Transverse colon (tissue), 4 donors: ENCODE measurements around the gene OR5A1. TPM values are rescaled to one million over a fixed set of nuclear protein-coding genes. Genes with fewer than 3 reads are reported as not detected.

ENCODE experiments used
- DNase-seq: peaks from one replicate; pipeline ENCODE4 v3.0.0-alpha.2; 2019
- H3K27ac ChIP-seq, 4 donors: fragments of 200-600 bp; sonication (generic); 2 replicates each; pipeline ENCODE4 v1.5.1; 2016 to 2018; ENCODE audit warnings: inconsistent platforms in 4 of 4
- H3K27me3 ChIP-seq: fragments of 200-600 bp; sonication (generic); 2 replicates; pipeline ENCODE4 v1.5.1; 2017; ENCODE audit warnings: inconsistent platforms
- H3K36me3 ChIP-seq, 4 donors: fragments of 200-600 bp; sonication (generic); 2 replicates each; pipeline ENCODE4 v1.5.1; 2017 to 2019; ENCODE audit warnings: inconsistent platforms in 4 of 4
- H3K4me1 ChIP-seq, 4 donors: fragments of 200-600 bp; sonication (generic); 2 replicates each; pipeline ENCODE4 v1.5.1; 2017 to 2020; ENCODE audit warnings: inconsistent platforms in 4 of 4
- H3K4me3 ChIP-seq, 4 donors: fragments of 200-600 bp; sonication (generic); 1 replicate in 1 of 4; 2 replicates in 3 of 4; pipeline versions ENCODE4 v1.5.1 to v1.6.1; 2017 to 2019; ENCODE audit warnings: inconsistent platforms in 4 of 4
- H3K9me3 ChIP-seq, 2 donors: fragments of 200-600 bp; sonication (generic); 2 replicates each; pipeline ENCODE4 v1.5.1; 2017 to 2019; ENCODE audit warnings: inconsistent platforms in 2 of 2
- EP300 ChIP-seq: sonication (generic); formaldehyde crosslinking; IDR thresholded peaks from one replicate; pipeline ENCODE4 v1.6.1; 2017; ENCODE audit warnings: antibody characterized with exemption, low read depth
- POLR2A ChIP-seq: fragments of 450-650 bp; IDR thresholded peaks from one replicate; pipeline ENCODE4 v1.6.1; 2016; ENCODE audit warnings: antibody characterized with exemption, mild to moderate bottlenecking, moderate library complexity
- POLR2AphosphoS5 ChIP-seq, 3 donors: sonication (generic); formaldehyde crosslinking; IDR thresholded peaks; one replicate each; pipeline ENCODE4 v1.6.1; 2016; ENCODE audit warnings: antibody characterized with exemption in 3 of 3
- WGBS, 2 donors: methylation state at CpG; one replicate each; pipeline ENCODE4 v1.1.5; 2018; ENCODE audit warnings: low coverage in 1 of 2; 5-methylcytosine and 5-hydroxymethylcytosine counted together
- in situ Hi-C, 4 donors: fragments of 200-750 bp; cut with MboI; loops; one replicate each; pipeline versions ENCODE4 v1.15.0 to v1.15.1; 2017; ENCODE audit warnings: low sequenced_read_pairs in 3 of 4, low pct_ligation_motif_present in 1 of 4, low pct_unique_long_range_greater_than_20kb in 1 of 4
- intact Hi-C: fragments of 100-400 bp; cut with DNase I; formaldehyde crosslinking; loops from one replicate; pipeline ENCODE4 v1.15.1; 2023; ENCODE audit warnings: low total_unique reads
- total RNA-seq, 4 donors: library from RNA; depleted of rRNA; stranded (reverse); fragments of >200 nt; gene quantifications; one replicate each; pipeline ENCODE4 v1.1.0, GENCODE V29; 2016
- TF ChIP-seq, protein P1 (sequence below), 5 experiments: fragments of 200-600 bp in 3 of 5; fragments of 450-650 bp in 2 of 5; sonication (generic) in 3 of 5; IDR thresholded peaks; 1 replicate in 2 of 5; 2 replicates in 3 of 5; pipeline ENCODE4 v1.5.1; 2016 to 2017; ENCODE audit warnings: antibody characterized with exemption in 5 of 5, inconsistent platforms in 3 of 5, mild to moderate bottlenecking in 2 of 5, moderate library complexity in 1 of 5

Gene OR5A1
- total RNA-seq, 4 donors from 2014 or later = not detected

- TF ChIP-seq EP300 (no peak), POLR2AphosphoS5 (IDR thresholded peaks at IDR 0.05) (no peak), POLR2A (no peak)
- TF ChIP-seq, protein P1, sequence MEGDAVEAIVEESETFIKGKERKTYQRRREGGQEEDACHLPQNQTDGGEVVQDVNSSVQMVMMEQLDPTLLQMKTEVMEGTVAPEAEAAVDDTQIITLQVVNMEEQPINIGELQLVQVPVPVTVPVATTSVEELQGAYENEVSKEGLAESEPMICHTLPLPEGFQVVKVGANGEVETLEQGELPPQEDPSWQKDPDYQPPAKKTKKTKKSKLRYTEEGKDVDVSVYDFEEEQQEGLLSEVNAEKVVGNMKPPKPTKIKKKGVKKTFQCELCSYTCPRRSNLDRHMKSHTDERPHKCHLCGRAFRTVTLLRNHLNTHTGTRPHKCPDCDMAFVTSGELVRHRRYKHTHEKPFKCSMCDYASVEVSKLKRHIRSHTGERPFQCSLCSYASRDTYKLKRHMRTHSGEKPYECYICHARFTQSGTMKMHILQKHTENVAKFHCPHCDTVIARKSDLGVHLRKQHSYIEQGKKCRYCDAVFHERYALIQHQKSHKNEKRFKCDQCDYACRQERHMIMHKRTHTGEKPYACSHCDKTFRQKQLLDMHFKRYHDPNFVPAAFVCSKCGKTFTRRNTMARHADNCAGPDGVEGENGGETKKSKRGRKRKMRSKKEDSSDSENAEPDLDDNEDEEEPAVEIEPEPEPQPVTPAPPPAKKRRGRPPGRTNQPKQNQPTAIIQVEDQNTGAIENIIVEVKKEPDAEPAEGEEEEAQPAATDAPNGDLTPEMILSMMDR (IDR thresholded peaks at IDR 0.05) = no peak
- intact Hi-C loops (no loop called here), in situ Hi-C loops (no loop called here)
- no peak for DNase-seq
- H3K27ac ChIP-seq = no peak overlapping the region
- no peaks in the 10 kb centered on the region for H3K4me1 ChIP-seq
- no peaks in the 10 kb centered on the region for H3K27me3 ChIP-seq
- H3K9me3 ChIP-seq = peaks cover 0 to 7% of the 10 kb centered on the region in 2 donors
- H3K4me3 ChIP-seq = no peak overlapping the region
- H3K36me3 ChIP-seq = no peaks in the 10 kb centered on the region
Measured at GRCh38 chr11:59403546-59403945, 32.7 kb upstream of the OR5A1 start.

- H3K27ac ChIP-seq = no peak overlapping the region
- TF ChIP-seq POLR2AphosphoS5 (IDR thresholded peaks at IDR 0.05) (no peak), EP300 (no peak), POLR2A (no peak)
- TF ChIP-seq, protein P1 (IDR thresholded peaks at IDR 0.05) = no peak
- DNase-seq = no peak
- 55 to 79% methylated on average over 2 of the region's 2 CpGs for WGBS, 2 donors
- H3K36me3 ChIP-seq = no peaks in the 10 kb centered on the region
- peaks cover 0 to 8% of the 10 kb centered on the region in 2 donors for H3K9me3 ChIP-seq
- in situ Hi-C loops = no loop called here
- H3K27me3 ChIP-seq = no peaks in the 10 kb centered on the region
- no peak overlapping the region for H3K4me3 ChIP-seq
- intact Hi-C loops = no loop called here
- H3K4me1 ChIP-seq = no peaks in the 10 kb centered on the region
Measured at GRCh38 chr11:59413646-59414045, 22.6 kb upstream of the OR5A1 start.

GRCh38 chr11:59415111-59415510 lies 21.2 kb upstream of the OR5A1 start:
- Histone ChIP-seq H3K27me3 (no peaks in the 10 kb centered on the region), H3K9me3 (peaks cover 0 to 2% of the 10 kb centered on the region in 2 donors), H3K4me1 (no peaks in the 10 kb centered on the region), H3K36me3 (no peaks in the 10 kb centered on the region), H3K27ac (no peak overlapping the region), H3K4me3 (no peak overlapping the region)
- in situ Hi-C loops (no loop called here), intact Hi-C loops (no loop called here)
- 65% methylated on average over 1 of the region's 1 CpG; no CpG with 5 or more reads in 1 of the 2 donors for WGBS, 2 donors
- TF ChIP-seq, protein P1 (IDR thresholded peaks at IDR 0.05) = no peak
- TF ChIP-seq EP300 (no peak), POLR2A (no peak), POLR2AphosphoS5 (IDR thresholded peaks at IDR 0.05) (no peak)
- no peak for DNase-seq

GRCh38 chr11:59416613-59417012 lies 19.7 kb upstream of the OR5A1 start:
- in situ Hi-C loops = no loop called here
- H3K36me3 ChIP-seq = no peaks in the 10 kb centered on the region
- no peak for DNase-seq
- TF ChIP-seq, protein P1 (IDR thresholded peaks at IDR 0.05) = no peak
- intact Hi-C loops = no loop called here
- WGBS, 2 donors = 82 to 83% methylated on average over 5 of the region's 5 CpGs
- no peak overlapping the region for H3K4me3 ChIP-seq
- no peaks in the 10 kb centered on the region for H3K9me3 ChIP-seq
- no peak overlapping the region for H3K27ac ChIP-seq
- no peaks in the 10 kb centered on the region for H3K4me1 ChIP-seq
- H3K27me3 ChIP-seq = no peaks in the 10 kb centered on the region
